AG10803 (cell line): Measurements from ENCODE around the gene SCTR.

Source experiments
- DNase-seq: peaks from one replicate; pipeline ENCODE4 v3.0.0; 2010; ENCODE audit warnings: low read depth
- H3K4me3 ChIP-seq: 2 replicates; pipeline ENCODE4 v1.5.1; 2011; ENCODE audit warnings: mild to moderate bottlenecking, low read length, control low read depth
- CTCF ChIP-seq: conservative IDR thresholded peaks from 2 replicates; pipeline ENCODE4 v1.5.1; 2011; ENCODE audit warnings: mild to moderate bottlenecking, low read length, control low read depth, inconsistent platforms

The SCTR gene

GRCh38 chr2:119425119-119425405 is 99.2 kb downstream of the SCTR start:
- TF ChIP-seq CTCF = no peak
- no peak overlapping the region for H3K4me3 ChIP-seq
- no peak for DNase-seq

GRCh38 chr2:119424284-119425118 is 99.8 kb downstream of the SCTR start:
- no peak overlapping the region for H3K4me3 ChIP-seq
- no peak for TF ChIP-seq CTCF
- no peak for DNase-seq

- H3K4me3 ChIP-seq = no peak overlapping the region
- no peak for DNase-seq
- TF ChIP-seq CTCF = no peak
Observed at GRCh38 chr2:119423811-119424210, 100.5 kb downstream of the SCTR start.

- no peak for DNase-seq
- no peak overlapping the region for H3K4me3 ChIP-seq
- TF ChIP-seq CTCF = no peak
Observed at GRCh38 chr2:119423108-119423444, 101.2 kb downstream of the SCTR start.

- no peak for DNase-seq
- no peak overlapping the region for H3K4me3 ChIP-seq
- no peak for TF ChIP-seq CTCF
Observed at GRCh38 chr2:119422360-119423107, 101.7 kb downstream of the SCTR start.

GRCh38 chr2:119421741-119422140 is 102.5 kb downstream of the SCTR start:
- no peak for TF ChIP-seq CTCF
- no peak for DNase-seq
- no peak overlapping the region for H3K4me3 ChIP-seq

GRCh38 chr2:119421304-119421703 is 103.0 kb downstream of the SCTR start:
- no peak for TF ChIP-seq CTCF
- no peak overlapping the region for H3K4me3 ChIP-seq
- DNase-seq = no peak
